GM19452 (cell line): Measurements from ENCODE around the gene RFT1.
"Not testable (repeated sequence)": the region's sequence is repeated elsewhere in the genome, so short reads cannot be mapped to it uniquely, and the experiment has no call there.

Experiments used
- ATAC-seq: cut with Tn5 transposase; IDR thresholded peaks from one replicate; pipeline ENCODE4 v1.9.1; 2021; ENCODE audit not compliant: unreplicated experiment

Gene RFT1

GRCh38 chr3:53163444-53164387 is 33.5 kb upstream of the RFT1 start:
- no peak for ATAC-seq

- ATAC-seq: peak; percentile 36
Observed at GRCh38 chr3:53162672-53163443, 32.6 kb upstream of the RFT1 start.

GRCh38 chr3:53161820-53162671 is 31.8 kb upstream of the RFT1 start:
- ATAC-seq: no peak

- ATAC-seq: peak; percentile 10
Observed at GRCh38 chr3:53161450-53161819, 31.2 kb upstream of the RFT1 start.

GRCh38 chr3:53160660-53161449 is 30.6 kb upstream of the RFT1 start, which contains the start of gene PRKCD:
TSS of gene PRKCD (plus strand) at chr3:53161209. CDS start at chr3:53178423, 17,214 bp downstream.
- peak; percentile 53 for ATAC-seq

GRCh38 chr3:53160061-53160659 is 29.9 kb upstream of the RFT1 start:
- no peak for ATAC-seq

- no peak for ATAC-seq
Observed at GRCh38 chr3:53159156-53160060, 29.2 kb upstream of the RFT1 start.

GRCh38 chr3:53158765-53159155 is 28.5 kb upstream of the RFT1 start:
- no peak for ATAC-seq

- no peak for ATAC-seq
Observed at GRCh38 chr3:53157974-53158580, 27.8 kb upstream of the RFT1 start.

- ATAC-seq: no peak
Observed at GRCh38 chr3:53156368-53156834, 26.2 kb upstream of the RFT1 start.

- ATAC-seq: no peak
Observed at GRCh38 chr3:53155760-53156159, 25.5 kb upstream of the RFT1 start.

GRCh38 chr3:53154881-53155285 is 24.6 kb upstream of the RFT1 start:
- ATAC-seq: no peak

- no peak for ATAC-seq
Observed at GRCh38 chr3:53153980-53154379, 23.7 kb upstream of the RFT1 start.

- no peak for ATAC-seq
Observed at GRCh38 chr3:53153264-53153823, 23.1 kb upstream of the RFT1 start.

- ATAC-seq: no peak
Observed at GRCh38 chr3:53151870-53152660, 21.8 kb upstream of the RFT1 start.

GRCh38 chr3:53151465-53151864 is 21.2 kb upstream of the RFT1 start:
- ATAC-seq: no peak

GRCh38 chr3:53151086-53151438 is 20.8 kb upstream of the RFT1 start:
- not testable (repeated sequence) for ATAC-seq
